ENCODE measurements around the gene EFR3B. TPM values are rescaled to one million over a fixed set of nuclear protein-coding genes. Genes with fewer than 3 reads are reported as not detected.

Gene EFR3B
- polyA plus RNA-seq, 3 donors: not detected

GRCh38 chr2:25063876-25064660 lies 22.2 kb downstream of the EFR3B start:
- Histone ChIP-seq H3K79me2 (ENCODE audit: insufficient read depth, low read length) (no peaks in the 10 kb centered on the region), H3K36me3 (replicated peaks in 1 of 2; ENCODE audit: control insufficient read depth in 1 of 2, insufficient read depth in 2 of 2, low read length in 2 of 2) (no peaks in the 10 kb centered on the region), H3K4me1 (ENCODE audit: control insufficient read depth in 1 of 2, insufficient read depth in 2 of 2, low read length in 2 of 2) (no peaks in the 10 kb centered on the region), H3K4me2 (replicated peaks; ENCODE audit: extremely low read depth, low read length, poor library complexity, severe bottlenecking) (no peak overlapping the region), H2AFZ (ENCODE audit: insufficient read depth, low read depth, low read length, poor library complexity, severe bottlenecking) (no peak overlapping the region), H3K4me3 (replicated peaks in 1 of 3; ENCODE audit: low read depth in 2 of 3, low read length in 3 of 3) (no peak overlapping the region), H3K9me3 (replicated peaks in 1 of 2; ENCODE audit: control insufficient read depth in 1 of 2, insufficient read depth in 1 of 2, low read length in 2 of 2) (peaks cover 6 to 8% of the 10 kb centered on the region in 2 donors), H3K9ac (ENCODE audit: insufficient read depth, low read length, poor library complexity, severe bottlenecking) (no peak overlapping the region), H3K27me3 (ENCODE audit: control insufficient read depth in 2 of 2, insufficient read depth in 2 of 2, low read length in 2 of 2) (no peaks in the 10 kb centered on the region), H3K27ac (ENCODE audit: low read depth in 1 of 2, low read length in 2 of 2) (no peak overlapping the region), H4K20me1 (ENCODE audit: insufficient read depth, low read length) (no peaks in the 10 kb centered on the region)
- no peak for TF ChIP-seq CTCF (IDR thresholded peaks at IDR 0.05)
- H3K4me1 Mint-ChIP-seq: no peaks in the 10 kb centered on the region
- DNase-seq: no peak
- no peak overlapping the region for H3K27ac Mint-ChIP-seq
- 98% methylated on average over 10 of the region's 13 CpGs for WGBS (ENCODE audit: insufficient coverage)
- intact Hi-C loops (cut with micrococcal nuclease): no loop called here
- H3K9me3 Mint-ChIP-seq: peaks cover 6 to 12% (median 8%) of the 10 kb centered on the region in 7 donors
- H3K36me3 Mint-ChIP-seq: no peaks in the 10 kb centered on the region
- peaks cover 0 to 5% (median 3%) of the 10 kb centered on the region in 3 donors for H3K27me3 Mint-ChIP-seq (ENCODE audit: low read depth in 3 of 3)
- no peak overlapping the region for H3K4me3 Mint-ChIP-seq

- H3K4me2 ChIP-seq (replicated peaks; ENCODE audit: extremely low read depth, low read length, poor library complexity, severe bottlenecking): no peak overlapping the region
- no peak overlapping the region for H3K4me3 ChIP-seq (replicated peaks in 1 of 3; ENCODE audit: low read depth in 2 of 3, low read length in 3 of 3)
- no peak overlapping the region for H3K27ac ChIP-seq (ENCODE audit: low read depth in 1 of 2, low read length in 2 of 2)
- peaks cover 6 to 12% (median 8%) of the 10 kb centered on the region in 7 donors for H3K9me3 Mint-ChIP-seq
- H3K27me3 Mint-ChIP-seq (ENCODE audit: low read depth in 3 of 3): peaks cover 0 to 5% (median 0%) of the 10 kb centered on the region in 3 donors
- peaks cover 6 to 8% of the 10 kb centered on the region in 2 donors for H3K9me3 ChIP-seq (replicated peaks in 1 of 2; ENCODE audit: control insufficient read depth in 1 of 2, insufficient read depth in 1 of 2, low read length in 2 of 2)
- H3K9ac ChIP-seq (ENCODE audit: insufficient read depth, low read length, poor library complexity, severe bottlenecking): no peak overlapping the region
- no peaks in the 10 kb centered on the region for H3K27me3 ChIP-seq (ENCODE audit: control insufficient read depth in 2 of 2, insufficient read depth in 2 of 2, low read length in 2 of 2)
- no peak for TF ChIP-seq CTCF (IDR thresholded peaks at IDR 0.05)
- H3K36me3 ChIP-seq (replicated peaks in 1 of 2; ENCODE audit: control insufficient read depth in 1 of 2, insufficient read depth in 2 of 2, low read length in 2 of 2): no peaks in the 10 kb centered on the region
- no peaks in the 10 kb centered on the region for H3K36me3 Mint-ChIP-seq
- no peaks in the 10 kb centered on the region for H3K79me2 ChIP-seq (ENCODE audit: insufficient read depth, low read length)
- no peak overlapping the region for H3K4me3 Mint-ChIP-seq
- no peaks in the 10 kb centered on the region for H4K20me1 ChIP-seq (ENCODE audit: insufficient read depth, low read length)
- intact Hi-C loops (cut with micrococcal nuclease): no loop called here
- H3K4me1 Mint-ChIP-seq: no peaks in the 10 kb centered on the region
- no peak for DNase-seq
- no peaks in the 10 kb centered on the region for H3K4me1 ChIP-seq (ENCODE audit: control insufficient read depth in 1 of 2, insufficient read depth in 2 of 2, low read length in 2 of 2)
- H2AFZ ChIP-seq (ENCODE audit: insufficient read depth, low read depth, low read length, poor library complexity, severe bottlenecking): no peak overlapping the region
- peak overlapping the region in 1 of 7 donors; percentile 14 for H3K27ac Mint-ChIP-seq
- WGBS (ENCODE audit: insufficient coverage): 93% methylated on average over 3 of the region's 4 CpGs
Measured at GRCh38 chr2:25065768-25066167, 23.9 kb downstream of the EFR3B start.
